IMR-90 (cell line): ENCODE results near the gene GSK3B. TPM values are rescaled to one million over a fixed set of nuclear protein-coding genes. Genes with fewer than 3 reads are reported as not detected.

Experiments used
- ATAC-seq: fragments of 200-7000 bp; cut with Tn5 transposase; 2 replicates; pipeline ENCODE4 v1.9.1; 2020; ENCODE audit warnings: low read depth, mild to moderate bottlenecking, moderate library complexity
- BruUV-seq: library from RNA; stranded (reverse); fragments of 400-500 nt; replicated peaks from 2 replicates; lab custom pipeline; 2021; lab: Mats Ljungman, UMichigan
- CTCF ChIA-PET: fragments of 300-600 bp; formaldehyde crosslinking; extraction: SDS; loops from one replicate; lab custom pipeline; 2021; ENCODE audit warnings: antibody characterized with exemption; lab: Yijun Ruan, JAX
- POLR2A ChIA-PET: fragments of 300-600 bp; sonication (Branson Sonifier 250); formaldehyde crosslinking; loops from one replicate; lab custom pipeline; 2022; ENCODE audit warnings: antibody characterized with exemption; ENCODE audit not compliant: unreplicated experiment; lab: Charles Lee
- DNase-seq: peaks from one replicate; pipeline ENCODE4 v3.0.0; 2013
- H2AFZ ChIP-seq: replicated peaks from 2 replicates; pipeline ENCODE3; 2013; ENCODE audit warnings: low read length, mild to moderate bottlenecking; ENCODE audit not compliant: poor library complexity
- H2AK5ac ChIP-seq: 2 replicates; pipeline ENCODE4 v1.6.1; 2013; ENCODE audit warnings: low read depth, low read length, inconsistent platforms
- H2AK9ac ChIP-seq: replicated peaks from 2 replicates; pipeline ENCODE3; 2013; ENCODE audit warnings: mild to moderate bottlenecking, low read depth, low read length, moderate library complexity; ENCODE audit not compliant: poor library complexity
- H2BK120ac ChIP-seq: 2 replicates; pipeline ENCODE4 v1.6.1; 2013; ENCODE audit warnings: low read depth, low read length, inconsistent platforms
- H2BK15ac ChIP-seq: 3 replicates; pipeline ENCODE4 v1.6.1; 2013; ENCODE audit warnings: low read depth, low read length, inconsistent platforms
- H2BK20ac ChIP-seq: 2 replicates; pipeline ENCODE4 v1.6.1; 2013; ENCODE audit warnings: low read depth, mild to moderate bottlenecking, inconsistent platforms, low read length, moderate library complexity
- H2BK5ac ChIP-seq: 2 replicates; pipeline ENCODE4 v1.6.1; 2013; ENCODE audit warnings: mild to moderate bottlenecking, low read depth, low read length, inconsistent platforms; ENCODE audit not compliant: poor library complexity, severe bottlenecking
- H3K14ac ChIP-seq: replicated peaks from 2 replicates; pipeline ENCODE4 v1.6.1; 2013; ENCODE audit warnings: low read depth, low read length, inconsistent platforms
- H3K18ac ChIP-seq: 2 replicates; pipeline ENCODE4 v1.6.1; 2013; ENCODE audit warnings: low read depth, low read length, control low read depth
- H3K23ac ChIP-seq: 2 replicates; pipeline ENCODE4 v1.6.1; 2013; ENCODE audit warnings: low read depth, low read length, inconsistent platforms
- H3K27ac ChIP-seq: 2 replicates; pipeline ENCODE4 v1.5.1; 2013; ENCODE audit warnings: mild to moderate bottlenecking, control low read depth, low read length; ENCODE audit not compliant: insufficient read depth
- H3K27me3 ChIP-seq: 2 replicates; pipeline ENCODE4 v1.6.1; 2013; ENCODE audit warnings: low read length; ENCODE audit not compliant: control insufficient read depth, insufficient read depth
- H3K36me3 ChIP-seq: 2 replicates; pipeline ENCODE4 v1.6.1; 2013; ENCODE audit warnings: low read length, mixed read lengths; ENCODE audit not compliant: control insufficient read depth, insufficient read depth
- H3K4ac ChIP-seq: 2 replicates; pipeline ENCODE4 v1.6.1; 2013; ENCODE audit warnings: low read depth, low read length, inconsistent platforms
- H3K4me1 ChIP-seq: 2 replicates; pipeline ENCODE4 v1.6.1; 2013; ENCODE audit warnings: low read length, mixed read lengths; ENCODE audit not compliant: control insufficient read depth, insufficient read depth
- H3K4me2 ChIP-seq: 2 replicates; pipeline ENCODE4 v1.6.1; 2013; ENCODE audit warnings: low read depth, mild to moderate bottlenecking, control low read depth, low read length, moderate library complexity
- H3K4me3 ChIP-seq: 2 replicates; pipeline ENCODE4 v1.5.1; 2013; ENCODE audit warnings: low read depth, mild to moderate bottlenecking, control low read depth, low read length, moderate library complexity; ENCODE audit not compliant: insufficient read depth
- H3K56ac ChIP-seq: 2 replicates; pipeline ENCODE4 v1.6.1; 2013; ENCODE audit warnings: low read length, inconsistent platforms; ENCODE audit not compliant: insufficient read depth; ENCODE audit errors: extremely low read depth
- H3K79me1 ChIP-seq, 2 experiments: 2 replicates each; pipeline ENCODE4 v1.6.1; 2013; ENCODE audit warnings: low read length in 2 of 2, inconsistent platforms in 1 of 2, low read depth in 1 of 2
- H3K9ac ChIP-seq: 2 replicates; pipeline ENCODE4 v1.6.1; 2013; ENCODE audit warnings: low read depth, low read length, control low read depth
- H3K9me1 ChIP-seq: 2 replicates; pipeline ENCODE4 v1.6.1; 2013; ENCODE audit warnings: low read length, inconsistent platforms; ENCODE audit not compliant: insufficient read depth
- H3K9me3 ChIP-seq: 2 replicates; pipeline ENCODE4 v1.6.1; 2013; ENCODE audit warnings: low read length; ENCODE audit not compliant: control insufficient read depth, insufficient read depth
- H4K20me1 ChIP-seq: 2 replicates; pipeline ENCODE4 v1.6.1; 2013; ENCODE audit warnings: low read length, inconsistent platforms; ENCODE audit not compliant: insufficient read depth
- H4K5ac ChIP-seq: 2 replicates; pipeline ENCODE4 v1.6.1; 2013; ENCODE audit warnings: mild to moderate bottlenecking, low read depth, low read length, control low read depth
- H4K8ac ChIP-seq, 2 experiments: 2 replicates each; pipeline ENCODE4 v1.6.1; 2013; ENCODE audit warnings: low read depth in 2 of 2, low read length in 2 of 2, control low read depth in 1 of 2, inconsistent platforms in 1 of 2
- H4K91ac ChIP-seq: 2 replicates; pipeline ENCODE4 v1.6.1; 2013; ENCODE audit warnings: low read depth, low read length, inconsistent platforms; ENCODE audit not compliant: insufficient read depth
- BHLHE40 ChIP-seq: fragments of 150-350 bp; IDR thresholded peaks from 2 replicates; pipeline ENCODE4 v1.6.1; 2016; ENCODE audit warnings: mild to moderate bottlenecking, low read depth, low read length
- CEBPB ChIP-seq: IDR thresholded peaks from 2 replicates; pipeline ENCODE4 v1.6.1; 2012; ENCODE audit warnings: low read depth, low read length, improper control_type of control experiment
- CHD1 ChIP-seq: IDR thresholded peaks from 2 replicates; pipeline ENCODE4 v1.6.1; 2012; ENCODE audit warnings: low read depth, low read length, improper control_type of control experiment
- FOS ChIP-seq: fragments of 150-350 bp; IDR thresholded peaks from 2 replicates; pipeline ENCODE4 v1.6.1; 2016; ENCODE audit warnings: low read depth, low read length
- MAFK ChIP-seq: IDR thresholded peaks from 2 replicates; pipeline ENCODE4 v1.6.1; 2012; ENCODE audit warnings: low read depth, low read length, improper control_type of control experiment
- MAZ ChIP-seq: IDR thresholded peaks from 2 replicates; pipeline ENCODE4 v1.6.1; 2012; ENCODE audit warnings: low read depth, mild to moderate bottlenecking, low read length, improper control_type of control experiment, moderate library complexity, borderline replicate concordance
- MXI1 ChIP-seq: IDR thresholded peaks from 2 replicates; pipeline ENCODE4 v1.6.1; 2012; ENCODE audit warnings: low read depth, mild to moderate bottlenecking, low read length, moderate library complexity, borderline replicate concordance
- NFE2L2 ChIP-seq: fragments of 150-350 bp; IDR thresholded peaks from 2 replicates; pipeline ENCODE4 v1.6.1; 2016; ENCODE audit warnings: low read depth, mild to moderate bottlenecking, low read length
- POLR2A ChIP-seq: IDR thresholded peaks from 2 replicates; pipeline ENCODE4 v1.6.1; 2012; ENCODE audit warnings: mild to moderate bottlenecking, low read depth, low read length
- RAD21 ChIP-seq: IDR thresholded peaks from 2 replicates; pipeline ENCODE4 v1.6.1; 2012; ENCODE audit warnings: low read length, improper control_type of control experiment
- RCOR1 ChIP-seq: IDR thresholded peaks from 2 replicates; pipeline ENCODE4 v1.6.1; 2012; ENCODE audit warnings: mild to moderate bottlenecking, low read length, improper control_type of control experiment; ENCODE audit not compliant: insufficient replicate concordance
- RFX5 ChIP-seq: IDR thresholded peaks from 2 replicates; pipeline ENCODE4 v1.8.0; 2012; ENCODE audit warnings: low read depth, mild to moderate bottlenecking, low read length, moderate library complexity
- SMC3 ChIP-seq: fragments of 150-350 bp; IDR thresholded peaks from 2 replicates; pipeline ENCODE4 v1.6.1; 2016; ENCODE audit warnings: low read depth, mild to moderate bottlenecking, antibody characterized with exemption, low read length, moderate library complexity
- WGBS, 2 experiments: methylation state at CpG; one replicate each; pipeline versions ENCODE4 v1.1.5 to v1.1.7; 2013; ENCODE audit warnings: missing lambda C conversion rate in 2 of 2; ENCODE audit not compliant: insufficient read length in 1 of 2; ENCODE audit errors: extremely low coverage in 2 of 2; 5-methylcytosine and 5-hydroxymethylcytosine counted together
- dilution Hi-C: fragments of 300-500 bp; cut with HindIII; formaldehyde crosslinking; loops from one replicate; pipeline ENCODE4 v1.14.3; 2018; ENCODE audit warnings: low sequenced_read_pairs; ENCODE audit not compliant: unreplicated experiment
- in situ Hi-C: fragments of 300-500 bp; cut with MboI; formaldehyde crosslinking; loops from 3 replicates; pipeline ENCODE4 v1.14.3; 2019; ENCODE audit warnings: low sequenced_read_pairs, inconsistent platforms, mixed read lengths
- intact Hi-C: fragments of 100-400 bp; cut with micrococcal nuclease; formaldehyde crosslinking; loops from 2 replicates; pipeline ENCODE4 v1.10.0; 2022
- polyA plus RNA-seq, 3 experiments: library from polyadenylated mRNA; depleted of rRNA; stranded (reverse); fragments of >200 nt; gene quantifications; 2 replicates each; pipeline ENCODE4 v1.2.3, GENCODE V29; 2012; ENCODE audit warnings: low replicate concordance in 1 of 3
- total RNA-seq: library from RNA; depleted of rRNA; stranded (reverse); fragments of >200 nt; gene quantifications from 2 replicates; pipeline ENCODE4 v1.2.3, GENCODE V29; 2012
- TF ChIP-seq, protein P1 (sequence below): conservative IDR thresholded peaks from 2 replicates; pipeline ENCODE4 v1.5.1; 2012; ENCODE audit warnings: mild to moderate bottlenecking, low read depth, low read length, improper control_type of control experiment
- TF ChIP-seq, protein P2 (sequence below): fragments of 150-350 bp; IDR thresholded peaks from 2 replicates; pipeline ENCODE4 v1.6.1; 2016; ENCODE audit warnings: low read depth, mild to moderate bottlenecking, low read length, moderate library complexity, borderline replicate concordance
- TF ChIP-seq, protein P3 (sequence below): fragments of 150-350 bp; IDR thresholded peaks from 2 replicates; pipeline ENCODE4 v1.6.1; 2017; ENCODE audit warnings: mild to moderate bottlenecking, antibody characterized with exemption, low read length, low read depth

GSK3B gene
- total and polyA plus RNA-seq, 2 of the 4 experiments (the other 2 are of a cell fraction): 19.2 to 33.2 TPM

DNA sequence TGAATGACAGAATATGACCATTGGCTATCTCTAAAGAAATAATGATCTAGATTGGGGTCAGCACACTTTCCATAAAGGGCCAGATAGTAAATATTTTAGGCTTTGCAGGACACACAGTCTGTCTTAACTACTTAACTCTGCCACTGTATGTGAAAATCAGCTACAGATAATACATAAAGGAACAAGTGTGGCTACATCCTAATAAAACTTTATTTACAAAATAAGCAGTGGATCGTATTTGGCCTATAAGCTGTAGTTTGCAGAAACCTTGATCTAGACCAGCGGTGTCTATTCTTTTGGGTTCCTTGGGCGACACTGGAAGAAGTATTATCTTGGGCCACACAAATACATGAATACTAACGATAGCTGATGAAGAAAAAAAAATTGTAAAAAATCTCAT is 27.6 kb downstream of the GSK3B start:
- Histone ChIP-seq H2AK9ac (no peak overlapping the region), H3K9ac (no peak overlapping the region), H2BK15ac (no peak overlapping the region), H2AFZ (no peak overlapping the region), H2AK5ac (no peak overlapping the region), H3K9me3 (no peaks in the 10 kb centered on the region), H3K14ac (no peak overlapping the region), H4K91ac (no peak overlapping the region), H4K5ac (no peak overlapping the region), H3K9me1 (peaks cover 8% of the 10 kb centered on the region; the same call in 1 of the 2 replicates), H3K27ac (no peak overlapping the region), H3K18ac (no peak overlapping the region), H3K56ac (no peak overlapping the region), H3K4me1 (no peaks in the 10 kb centered on the region), H3K27me3 (no peaks in the 10 kb centered on the region), H3K4me3 (no peak overlapping the region), H3K4ac (no peak overlapping the region), H4K20me1 (peaks cover 88% of the 10 kb centered on the region), H2BK20ac (no peak overlapping the region), H4K8ac (no peak overlapping the region), H2BK5ac (no peak overlapping the region), H3K4me2 (no peak overlapping the region), H3K79me1 (peaks cover under 1 to 52% of the 10 kb centered on the region in 2 experiments; a peak in 3 of 4 replicates), H3K23ac (no peak overlapping the region), H3K36me3 (no peaks in the 10 kb centered on the region), H2BK120ac (no peak overlapping the region)
- CTCF ChIA-PET: no interaction called here
- DNase-seq (no peak), ATAC-seq (no peak)
- intact Hi-C loops: no loop called here
- no TSS peak for BruUV-seq
- in situ Hi-C loops: no loop called here
- no peak for TF ChIP-seq MAZ
- no peak for TF ChIP-seq CEBPB
- TF ChIP-seq, protein P1, sequence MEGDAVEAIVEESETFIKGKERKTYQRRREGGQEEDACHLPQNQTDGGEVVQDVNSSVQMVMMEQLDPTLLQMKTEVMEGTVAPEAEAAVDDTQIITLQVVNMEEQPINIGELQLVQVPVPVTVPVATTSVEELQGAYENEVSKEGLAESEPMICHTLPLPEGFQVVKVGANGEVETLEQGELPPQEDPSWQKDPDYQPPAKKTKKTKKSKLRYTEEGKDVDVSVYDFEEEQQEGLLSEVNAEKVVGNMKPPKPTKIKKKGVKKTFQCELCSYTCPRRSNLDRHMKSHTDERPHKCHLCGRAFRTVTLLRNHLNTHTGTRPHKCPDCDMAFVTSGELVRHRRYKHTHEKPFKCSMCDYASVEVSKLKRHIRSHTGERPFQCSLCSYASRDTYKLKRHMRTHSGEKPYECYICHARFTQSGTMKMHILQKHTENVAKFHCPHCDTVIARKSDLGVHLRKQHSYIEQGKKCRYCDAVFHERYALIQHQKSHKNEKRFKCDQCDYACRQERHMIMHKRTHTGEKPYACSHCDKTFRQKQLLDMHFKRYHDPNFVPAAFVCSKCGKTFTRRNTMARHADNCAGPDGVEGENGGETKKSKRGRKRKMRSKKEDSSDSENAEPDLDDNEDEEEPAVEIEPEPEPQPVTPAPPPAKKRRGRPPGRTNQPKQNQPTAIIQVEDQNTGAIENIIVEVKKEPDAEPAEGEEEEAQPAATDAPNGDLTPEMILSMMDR: no peak
- no peak for TF ChIP-seq MAFK
- TF ChIP-seq BHLHE40: no peak
- TF ChIP-seq MXI1: no peak
- TF ChIP-seq CHD1: no peak
- no peak for TF ChIP-seq RAD21
- TF ChIP-seq FOS: no peak
- TF ChIP-seq RCOR1: no peak
- no peak for TF ChIP-seq RFX5
- no peak for TF ChIP-seq POLR2A
- TF ChIP-seq, protein P2, sequence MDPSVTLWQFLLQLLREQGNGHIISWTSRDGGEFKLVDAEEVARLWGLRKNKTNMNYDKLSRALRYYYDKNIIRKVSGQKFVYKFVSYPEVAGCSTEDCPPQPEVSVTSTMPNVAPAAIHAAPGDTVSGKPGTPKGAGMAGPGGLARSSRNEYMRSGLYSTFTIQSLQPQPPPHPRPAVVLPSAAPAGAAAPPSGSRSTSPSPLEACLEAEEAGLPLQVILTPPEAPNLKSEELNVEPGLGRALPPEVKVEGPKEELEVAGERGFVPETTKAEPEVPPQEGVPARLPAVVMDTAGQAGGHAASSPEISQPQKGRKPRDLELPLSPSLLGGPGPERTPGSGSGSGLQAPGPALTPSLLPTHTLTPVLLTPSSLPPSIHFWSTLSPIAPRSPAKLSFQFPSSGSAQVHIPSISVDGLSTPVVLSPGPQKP: no peak
- no peak for TF ChIP-seq NFE2L2
- TF ChIP-seq SMC3: no peak
- TF ChIP-seq, protein P3, sequence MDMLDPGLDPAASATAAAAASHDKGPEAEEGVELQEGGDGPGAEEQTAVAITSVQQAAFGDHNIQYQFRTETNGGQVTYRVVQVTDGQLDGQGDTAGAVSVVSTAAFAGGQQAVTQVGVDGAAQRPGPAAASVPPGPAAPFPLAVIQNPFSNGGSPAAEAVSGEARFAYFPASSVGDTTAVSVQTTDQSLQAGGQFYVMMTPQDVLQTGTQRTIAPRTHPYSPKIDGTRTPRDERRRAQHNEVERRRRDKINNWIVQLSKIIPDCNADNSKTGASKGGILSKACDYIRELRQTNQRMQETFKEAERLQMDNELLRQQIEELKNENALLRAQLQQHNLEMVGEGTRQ: no peak
- WGBS, 2 experiments: no CpG with 5 or more reads among the region's 4 CpGs
- dilution Hi-C loops: no loop called here
- POLR2A ChIA-PET: no interaction called here
